SU-DHL-6 (cell line): ENCODE measurements around the gene PARS2.

Experiments
- H2AFZ ChIP-seq: fragments of 200-600 bp; sonication (generic); 2 replicates; pipeline ENCODE4 v1.6.1; 2014; ENCODE audit warnings: low read depth, mild to moderate bottlenecking, moderate library complexity, mixed read lengths, antibody characterized with exemption, low read length; ENCODE audit not compliant: severe bottlenecking
- H3F3A ChIP-seq: fragments of 200-600 bp; shearing (Covaris generic); 2 replicates; pipeline ENCODE4 v1.6.0; 2016; ENCODE audit warnings: antibody characterized with exemption, mild to moderate bottlenecking; ENCODE audit not compliant: insufficient read depth
- H3K27ac ChIP-seq: fragments of 200-600 bp; sonication (generic); 2 replicates; pipeline ENCODE4 v1.5.1; 2016; ENCODE audit warnings: low read depth, mild to moderate bottlenecking, low read length, moderate library complexity, mixed read lengths
- H3K27me3 ChIP-seq: fragments of 200-600 bp; sonication (generic), shearing (Covaris generic); 2 replicates; pipeline ENCODE4 v1.6.0; 2014; ENCODE audit warnings: mild to moderate bottlenecking, low read length
- H3K36me3 ChIP-seq: fragments of 200-600 bp; sonication (generic); 2 replicates; pipeline ENCODE4 v1.6.1; 2014; ENCODE audit warnings: mild to moderate bottlenecking, low read length, mixed read lengths
- H3K4me2 ChIP-seq: fragments of 300-600, 200-600 bp; shearing (Covaris generic), sonication (generic); 2 replicates; pipeline ENCODE4 v1.6.0; 2014; ENCODE audit warnings: low read length, low read depth, mild to moderate bottlenecking; ENCODE audit not compliant: poor library complexity, severe bottlenecking
- H3K4me3 ChIP-seq: fragments of 200-600 bp; sonication (generic); 2 replicates; pipeline ENCODE4 v1.5.1; 2014; ENCODE audit warnings: antibody characterized with exemption, low read length, mild to moderate bottlenecking, mixed read lengths; ENCODE audit not compliant: insufficient read depth, poor library complexity, severe bottlenecking
- H3K79me2 ChIP-seq: fragments of 200-600 bp; sonication (generic); 2 replicates; pipeline ENCODE4 v1.6.1; 2014; ENCODE audit warnings: mild to moderate bottlenecking, low read length, moderate library complexity; ENCODE audit not compliant: insufficient read depth
- H3K9ac ChIP-seq: fragments of 200-600 bp; sonication (generic); 2 replicates; pipeline ENCODE4 v1.7.0; 2014; ENCODE audit warnings: mild to moderate bottlenecking, low read length
- H3K9me2 ChIP-seq: fragments of 200-600 bp; sonication (generic); replicated peaks from 2 replicates; pipeline ENCODE4 v1.6.1; 2014; ENCODE audit warnings: low read length; ENCODE audit not compliant: insufficient read depth
- H3K9me3 ChIP-seq: fragments of 200-600 bp; sonication (generic); 2 replicates; pipeline ENCODE4 v1.6.1; 2014; ENCODE audit warnings: low read length, mixed read lengths; ENCODE audit not compliant: insufficient read depth
- H4K20me1 ChIP-seq: fragments of 200-600 bp; sonication (generic); 2 replicates; pipeline ENCODE4 v1.6.1; 2014; ENCODE audit warnings: low read depth, mild to moderate bottlenecking, antibody characterized with exemption, low read length, moderate library complexity, mixed read lengths
- CTCF ChIP-seq: fragments of 200-600 bp; sonication (generic); IDR thresholded peaks from one replicate; pipeline ENCODE4 v1.5.1; 2017; ENCODE audit warnings: antibody characterized with exemption, mild to moderate bottlenecking, low read length, moderate library complexity; ENCODE audit not compliant: insufficient read depth, poor library complexity, severe bottlenecking
- EZH2phosphoT487 ChIP-seq: fragments of 200-600 bp; sonication (generic), shearing (Covaris generic); conservative IDR thresholded peaks from 2 replicates; pipeline ENCODE4 v1.6.1; 2018; ENCODE audit warnings: mild to moderate bottlenecking, antibody characterized with exemption, low read length, moderate library complexity, mixed read lengths

Gene PARS2

GRCh38 chr1:54807756-54808155 lies 43.4 kb upstream of the PARS2 start:
- Histone ChIP-seq H3K9me2 (no peaks in the 10 kb centered on the region), H3K4me2 (no peak overlapping the region), H3F3A (no peaks in the 10 kb centered on the region), H3K4me3 (no peak overlapping the region), H4K20me1 (no peaks in the 10 kb centered on the region), H3K9me3 (no peaks in the 10 kb centered on the region), H3K27me3 (no peaks in the 10 kb centered on the region), H3K9ac (no peak overlapping the region), H3K79me2 (no peaks in the 10 kb centered on the region), H2AFZ (no peak overlapping the region), H3K27ac (no peak overlapping the region), H3K36me3 (no peaks in the 10 kb centered on the region)
- TF ChIP-seq CTCF (no peak), EZH2phosphoT487 (no peak)

- Histone ChIP-seq H3K4me2 (no peak overlapping the region), H3K9ac (no peak overlapping the region), H3K27me3 (no peaks in the 10 kb centered on the region), H3K36me3 (no peaks in the 10 kb centered on the region), H2AFZ (no peak overlapping the region), H3K27ac (no peak overlapping the region), H3F3A (no peaks in the 10 kb centered on the region), H4K20me1 (no peaks in the 10 kb centered on the region), H3K9me3 (no peaks in the 10 kb centered on the region), H3K79me2 (no peaks in the 10 kb centered on the region), H3K4me3 (no peak overlapping the region), H3K9me2 (no peaks in the 10 kb centered on the region)
- no peak for TF ChIP-seq CTCF
- no peak for TF ChIP-seq EZH2phosphoT487
Observed at GRCh38 chr1:54806931-54807611, 42.7 kb upstream of the PARS2 start.

- H4K20me1 ChIP-seq = no peaks in the 10 kb centered on the region
- H3F3A ChIP-seq = no peaks in the 10 kb centered on the region
- H2AFZ ChIP-seq = no peak overlapping the region
- H3K9me2 ChIP-seq = no peaks in the 10 kb centered on the region
- no peak overlapping the region for H3K9ac ChIP-seq
- H3K36me3 ChIP-seq = no peaks in the 10 kb centered on the region
- H3K27me3 ChIP-seq = no peaks in the 10 kb centered on the region
- no peak for TF ChIP-seq CTCF
- no peak for TF ChIP-seq EZH2phosphoT487
- no peaks in the 10 kb centered on the region for H3K79me2 ChIP-seq
- no peak overlapping the region for H3K4me2 ChIP-seq
- no peak overlapping the region for H3K27ac ChIP-seq
- H3K4me3 ChIP-seq = no peak overlapping the region
- no peaks in the 10 kb centered on the region for H3K9me3 ChIP-seq
Observed at GRCh38 chr1:54805981-54806381, 41.7 kb upstream of the PARS2 start.
